NB4 (cell line): ENCODE results near the gene GRK2.
"Not testable (repeated sequence)": the region's sequence is repeated elsewhere in the genome, so short reads cannot be mapped to it uniquely, and the experiment has no call there.

ENCODE experiments used
- DNase-seq: peaks from one replicate; pipeline ENCODE4 v3.0.0; 2010; ENCODE audit warnings: low read depth
- H3K4me3 ChIP-seq: one replicate; pipeline ENCODE4 v1.5.1; 2011; ENCODE audit warnings: mild to moderate bottlenecking, low read depth, low read length, moderate library complexity
- CTCF ChIP-seq: IDR thresholded peaks from one replicate; pipeline ENCODE4 v1.5.1; 2012; ENCODE audit warnings: low read depth, low read length
- MAX ChIP-seq: IDR thresholded peaks from 2 replicates; pipeline ENCODE4 v1.6.1; 2011; ENCODE audit warnings: low read depth, low read length
- MYC ChIP-seq: IDR thresholded peaks from 2 replicates; pipeline ENCODE4 v1.6.1; 2011; ENCODE audit warnings: low read depth, low read length
- POLR2A ChIP-seq: IDR thresholded peaks from 2 replicates; pipeline ENCODE4 v1.6.1; 2011; ENCODE audit warnings: mild to moderate bottlenecking; ENCODE audit not compliant: insufficient read length; ENCODE audit errors: extremely low read depth

GRK2 gene

GRCh38 chr11:67256477-67257135, 9.7 kb upstream of the GRK2 start:
- TF ChIP-seq CTCF (no peak), MAX (no peak), MYC (no peak), POLR2A (no peak)
- no peak overlapping the region for H3K4me3 ChIP-seq
- DNase-seq: no peak

GRCh38 chr11:67260406-67260805, 5.9 kb upstream of the GRK2 start:
- H3K4me3 ChIP-seq: no peak overlapping the region
- no peak for DNase-seq
- TF ChIP-seq CTCF (no peak), POLR2A (no peak), MYC (no peak), MAX (no peak)

GRCh38 chr11:67260885-67261639, 5.2 kb upstream of the GRK2 start:
- DNase-seq, H3K4me3 ChIP-seq: not testable (repeated sequence)

- H3K4me3 ChIP-seq: no peak overlapping the region
Observed at GRCh38 chr11:67261640-67261945, 4.7 kb upstream of the GRK2 start.

GRCh38 chr11:67261946-67262681, 4.2 kb upstream of the GRK2 start:
- H3K4me3 ChIP-seq: no peak overlapping the region
- DNase-seq: no peak

More at GRCh38 chr11:67261640-67261945, 4.7 kb upstream of the GRK2 start:
- no peak for DNase-seq
- no peak for TF ChIP-seq MYC
- no peak for TF ChIP-seq MAX
- TF ChIP-seq POLR2A: no peak
- TF ChIP-seq CTCF: no peak

More at GRCh38 chr11:67261946-67262681, 4.2 kb upstream of the GRK2 start:
- TF ChIP-seq CTCF (no peak), POLR2A (no peak), MYC (no peak), MAX (peak; percentile 30; the same call in 1 of the 2 replicates)
